Osteoblast (primary cell): ENCODE measurements around the gene PPP2R5D. TPM values are rescaled to one million over a fixed set of nuclear protein-coding genes. Genes with fewer than 3 reads are reported as not detected.

ENCODE experiments used
- DNase-seq: peaks from one replicate; pipeline ENCODE4 v3.0.0; 2011; ENCODE audit warnings: low spot score, mixed read lengths; ENCODE audit not compliant: insufficient read length; ENCODE audit errors: missing footprints
- H2AFZ ChIP-seq: 2 replicates; pipeline ENCODE4 v1.6.0; 2011; ENCODE audit warnings: mild to moderate bottlenecking, low read length
- H3K27ac ChIP-seq: 2 replicates; pipeline ENCODE4 v1.5.1; 2011; ENCODE audit warnings: mild to moderate bottlenecking, low read depth, low read length, moderate library complexity
- H3K27me3 ChIP-seq: 2 replicates; pipeline ENCODE4 v1.6.0; 2012; ENCODE audit warnings: mild to moderate bottlenecking, control low read depth, inconsistent platforms, low read length, moderate library complexity; ENCODE audit not compliant: insufficient read depth
- H3K36me3 ChIP-seq: 2 replicates; pipeline ENCODE4 v1.5.1; 2011; ENCODE audit warnings: mild to moderate bottlenecking, low read length, control low read depth, moderate library complexity; ENCODE audit not compliant: insufficient read depth
- H3K4me1 ChIP-seq: 2 replicates; pipeline ENCODE4 v1.5.1; 2011; ENCODE audit warnings: mild to moderate bottlenecking, low read length, control low read depth, moderate library complexity; ENCODE audit not compliant: insufficient read depth
- H3K4me2 ChIP-seq: 2 replicates; pipeline ENCODE4 v1.6.0; 2011; ENCODE audit warnings: mild to moderate bottlenecking, low read length; ENCODE audit not compliant: insufficient read depth
- H3K4me3 ChIP-seq: fragments of 200-600 bp; sonication (generic); 3 replicates; pipeline ENCODE4 v1.5.1; 2012; ENCODE audit warnings: mild to moderate bottlenecking, low read length, inconsistent platforms; ENCODE audit not compliant: insufficient read depth
- H3K79me2 ChIP-seq: 2 replicates; pipeline ENCODE4 v1.6.0; 2012; ENCODE audit warnings: mild to moderate bottlenecking, low read length, control low read depth, inconsistent platforms; ENCODE audit not compliant: insufficient read depth
- H3K9me3 ChIP-seq: 2 replicates; pipeline ENCODE4 v1.5.1; 2011; ENCODE audit warnings: low read depth, low read length, control low read depth
- H4K20me1 ChIP-seq: 2 replicates; pipeline ENCODE4 v1.6.0; 2012; ENCODE audit warnings: mild to moderate bottlenecking, low read length, control low read depth; ENCODE audit not compliant: insufficient read depth
- CTCF ChIP-seq: IDR thresholded peaks from 2 replicates; pipeline ENCODE4 v1.5.1; 2011; ENCODE audit warnings: mild to moderate bottlenecking, low read depth, low read length, moderate library complexity; ENCODE audit errors: extremely low read depth
- total RNA-seq: library from RNA; depleted of rRNA; stranded (reverse); fragments of >200 nt; gene quantifications from 2 replicates; pipeline ENCODE4 v1.2.3, GENCODE V29; 2012

PPP2R5D gene
- total RNA-seq, 1 donor: 30.8 TPM

- Histone ChIP-seq H3K27me3 (no peaks in the 10 kb centered on the region), H3K4me2 (peak within 1 kb of the TSS; percentile 92), H2AFZ (peak within 1 kb of the TSS; percentile 81), H3K36me3 (peaks cover 14% of the 10 kb centered on the region), H3K4me1 (peaks cover 11% of the 10 kb centered on the region), H3K27ac (no peak within 1 kb of the TSS), H3K9me3 (no peaks in the 10 kb centered on the region), H3K79me2 (no peaks in the 10 kb centered on the region), H4K20me1 (no peaks in the 10 kb centered on the region), H3K4me3 (peak within 1 kb of the TSS; percentile 70)
- peak; percentile 88 for DNase-seq
- TF ChIP-seq CTCF: no peak
These were observed 23.9 kb upstream of the PPP2R5D start, which contains the start of gene GNMT for GRCh38 chr6:42960243-42961019. TSS of gene GNMT (plus strand) at chr6:42960754. CDS start at chr6:42960768, 14 bp downstream.

GRCh38 chr6:42961020-42961470, 23.3 kb upstream of the PPP2R5D start:
- Histone ChIP-seq H3K36me3 (peaks cover 17% of the 10 kb centered on the region), H3K4me1 (peaks cover 11% of the 10 kb centered on the region), H4K20me1 (no peaks in the 10 kb centered on the region), H3K27ac (no peak overlapping the region), H3K9me3 (no peaks in the 10 kb centered on the region), H3K4me2 (peak overlapping the region; percentile 92), H3K27me3 (no peaks in the 10 kb centered on the region), H3K79me2 (no peaks in the 10 kb centered on the region), H2AFZ (peak overlapping the region; percentile 81), H3K4me3 (peak overlapping the region; percentile 70)
- TF ChIP-seq CTCF: no peak
- no peak for DNase-seq

- Histone ChIP-seq H2AFZ (no peak overlapping the region), H3K4me1 (peaks cover 11% of the 10 kb centered on the region), H3K4me3 (no peak overlapping the region), H3K27ac (no peak overlapping the region), H4K20me1 (no peaks in the 10 kb centered on the region), H3K79me2 (no peaks in the 10 kb centered on the region), H3K9me3 (no peaks in the 10 kb centered on the region), H3K4me2 (no peak overlapping the region), H3K27me3 (no peaks in the 10 kb centered on the region), H3K36me3 (peaks cover 25% of the 10 kb centered on the region)
- TF ChIP-seq CTCF: no peak
- DNase-seq: no peak
These were observed 22.3 kb upstream of the PPP2R5D start for GRCh38 chr6:42962096-42962495.

GRCh38 chr6:42962502-42963178, 21.7 kb upstream of the PPP2R5D start:
- TF ChIP-seq CTCF: no peak
- H4K20me1 ChIP-seq: no peaks in the 10 kb centered on the region
- no peaks in the 10 kb centered on the region for H3K27me3 ChIP-seq
- H3K27ac ChIP-seq: no peak overlapping the region
- H2AFZ ChIP-seq: no peak overlapping the region
- H3K9me3 ChIP-seq: no peaks in the 10 kb centered on the region
- H3K4me1 ChIP-seq: peaks cover 11% of the 10 kb centered on the region
- H3K36me3 ChIP-seq: peaks cover 25% of the 10 kb centered on the region
- H3K79me2 ChIP-seq: no peaks in the 10 kb centered on the region
- H3K4me3 ChIP-seq: no peak overlapping the region
- no peak for DNase-seq
- no peak overlapping the region for H3K4me2 ChIP-seq
